Measurements from ENCODE around the gene PIEZO2. TPM values are rescaled to one million over a fixed set of nuclear protein-coding genes. Genes with fewer than 3 reads are reported as not detected.

Gene PIEZO2
- total and polyA plus RNA-seq, 2 of the 8 experiments (the other 6 are each of a cell fraction or from before 2014, with no cell fraction given), result 4.7 to 16.5 TPM

GRCh38 chr18:11162889-11163288 lies 13.5 kb upstream of the PIEZO2 start:
- no peak overlapping the region for H3K4me2 ChIP-seq (ENCODE audit: insufficient read depth in 1 of 2, low read depth in 2 of 2, low read length in 2 of 2)
- H2BK20ac ChIP-seq (ENCODE audit: low read length), result no peak overlapping the region
- H2BK120ac ChIP-seq (replicated peaks; ENCODE audit: low read depth, low read length), result no peak overlapping the region
- H3K23me2 ChIP-seq (ENCODE audit: low read depth, low read length), result no peaks in the 10 kb centered on the region
- POLR2A ChIA-PET (ENCODE audit: partially characterized antibody), result no interaction called here
- 75% methylated on average over 5 of the region's 5 CpGs; no CpG with 5 or more reads in 1 of the 2 experiments for WGBS, 2 experiments (ENCODE audit: extremely low coverage in 1 of 2, insufficient coverage in 1 of 2, insufficient read length in 1 of 2, insufficient replicate concordance in 2 of 2, low coverage in 1 of 2, low lambda C conversion rate in 2 of 2, missing lambda C conversion rate in 1 of 2)
- no peak overlapping the region for H2AK5ac ChIP-seq (ENCODE audit: low read depth, low read length)
- H3K79me1 ChIP-seq (ENCODE audit: low read depth, low read length), result no peaks in the 10 kb centered on the region
- H3K4ac ChIP-seq (replicated peaks; ENCODE audit: insufficient read length, low read depth, low read length), result no peak overlapping the region
- no peak overlapping the region for H2BK15ac ChIP-seq (ENCODE audit: low read length)
- H3K27me3 ChIP-seq (replicated peaks in 1 of 4; ENCODE audit: control insufficient read depth in 3 of 4, extremely low read depth in 1 of 4, insufficient read depth in 3 of 4, low read length in 3 of 4), result peaks cover 0 to 19% (median 11%) of the 10 kb centered on the region in 4 experiments; a peak in 5 of 7 replicates
- no peak overlapping the region for H3K14ac ChIP-seq (ENCODE audit: insufficient read length)
- H3K56ac ChIP-seq (replicated peaks; ENCODE audit: insufficient read length, low read depth, low read length), result no peak overlapping the region
- H4K8ac ChIP-seq (ENCODE audit: extremely low read depth, insufficient read depth, low read length), result no peak overlapping the region
- no peak overlapping the region for H2BK12ac ChIP-seq (ENCODE audit: low read depth, low read length)
- H3K9me3 ChIP-seq (ENCODE audit: insufficient read depth in 2 of 2, low read depth in 1 of 2, low read length in 1 of 2), result no peaks in the 10 kb centered on the region
- H3K27ac ChIP-seq (ENCODE audit: low read depth, low read length), result no peak overlapping the region
- FAIRE-seq, result no peak
- H4K20me1 ChIP-seq (replicated peaks in 1 of 2; ENCODE audit: control insufficient read depth in 1 of 2, insufficient read depth in 2 of 2, low read length in 2 of 2), result no peaks in the 10 kb centered on the region
- H2BK5ac ChIP-seq (ENCODE audit: low read depth, low read length), result no peak overlapping the region
- H3K9ac ChIP-seq (replicated peaks in 1 of 4; ENCODE audit: extremely low read depth in 1 of 4, low read depth in 3 of 4, low read length in 3 of 4), result no peak overlapping the region
- no peak overlapping the region for H3K4me3 ChIP-seq (ENCODE audit: extremely low read depth in 1 of 4, insufficient read depth in 2 of 4, low read depth in 3 of 4, low read length in 4 of 4)
- no peak overlapping the region for H4K5ac ChIP-seq (ENCODE audit: insufficient read length, low read depth, low read length)
- CTCF ChIA-PET (ENCODE audit: partially characterized antibody), result interaction anchor here (0.7 to 2.5 kb wide), 16 partner anchors 9 to 407 kb away, joined by 3 to 10 read pairs (median 4); no protein-coding TSS in a partner anchor
- no peak overlapping the region for H3K23ac ChIP-seq (ENCODE audit: insufficient read length)
- no peak overlapping the region for H3K18ac ChIP-seq (ENCODE audit: extremely low read depth, low read length)
- H3K79me2 ChIP-seq (ENCODE audit: control insufficient read depth in 1 of 2, insufficient read depth in 2 of 2, low read length in 2 of 2), result no peaks in the 10 kb centered on the region
- DNase-seq (ENCODE audit: low read depth in 1 of 2, low spot score in 2 of 2), result no peak
- no peaks in the 10 kb centered on the region for H3K36me3 ChIP-seq (ENCODE audit: control insufficient read depth in 2 of 4, insufficient read depth in 4 of 4, low read length in 3 of 4)
- H4K91ac ChIP-seq (replicated peaks; ENCODE audit: insufficient read length, low read length), result no peak overlapping the region
- H3K4me1 ChIP-seq (replicated peaks in 1 of 4; ENCODE audit: control insufficient read depth in 3 of 4, insufficient read depth in 4 of 4, low read length in 3 of 4), result peaks cover 0 to 2% (median 1%) of the 10 kb centered on the region in 4 experiments; a peak in 4 of 7 replicates
- H2AFZ ChIP-seq (ENCODE audit: low read length), result no peak overlapping the region
- TF ChIP-seq TAF1 (IDR thresholded peaks at IDR 0.05; ENCODE audit: low read depth, low read length) (no peak), TAF7 (optimal IDR thresholded peaks at IDR 0.05; ENCODE audit: borderline replicate concordance, low read depth, low read length) (no peak), NRF1 (IDR thresholded peaks at IDR 0.05; ENCODE audit: low read depth, low read length) (no peak), CTBP2 (IDR thresholded peaks at IDR 0.05; ENCODE audit: borderline replicate concordance, insufficient read depth, insufficient read length, low read length) (no peak), CHD2 (IDR thresholded peaks at IDR 0.05; ENCODE audit: low read length) (no peak), RFX5 (IDR thresholded peaks at IDR 0.05; ENCODE audit: borderline replicate concordance, low read depth, low read length) (no peak), KDM5A (IDR thresholded peaks at IDR 0.05; ENCODE audit: low read length) (no peak), POLR2A (IDR thresholded peaks at IDR 0.05; ENCODE audit: control extremely low read depth in 1 of 2, low read depth in 2 of 2, low read length in 2 of 2) (no peak), EP300 (IDR thresholded peaks at IDR 0.05; ENCODE audit: borderline replicate concordance in 1 of 2, low read depth in 2 of 2, low read length in 2 of 2) (no peak), RNF2 (IDR thresholded peaks at IDR 0.05; ENCODE audit: borderline replicate concordance, low read depth, low read length, missing control alignments, poor library complexity, severe bottlenecking) (no peak), ATF2 (IDR thresholded peaks at IDR 0.05; ENCODE audit: low read length) (no peak), SUZ12 (IDR thresholded peaks at IDR 0.05; ENCODE audit: low read length) (no peak)
